ENCODE data around the gene ADGRG4.

DNA sequence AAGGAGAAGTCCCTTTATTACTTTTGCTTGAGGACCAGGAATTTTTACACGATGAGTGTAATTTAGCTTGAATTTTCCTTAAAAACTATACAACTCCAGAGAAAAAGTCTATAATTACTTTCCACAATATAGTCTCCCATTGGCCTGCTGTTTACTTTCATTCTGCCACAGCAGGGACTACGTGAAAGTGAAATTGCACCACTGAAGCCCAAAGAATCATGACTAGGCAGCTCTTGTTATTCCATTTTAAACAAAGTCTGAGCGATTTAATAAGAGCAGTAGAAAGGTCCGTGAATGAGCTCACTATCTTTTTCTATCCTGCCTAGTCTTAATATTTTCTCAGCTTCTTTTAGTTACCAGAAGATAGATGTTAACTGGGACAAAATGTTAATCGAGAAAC lies 68.6 kb downstream of the ADGRG4 start:
- TF ChIP-seq EZH2 (IDR thresholded peaks at IDR 0.05; ENCODE audit: borderline replicate concordance, low read depth, low read length, poor library complexity, severe bottlenecking), result no peak
- TF ChIP-seq, protein P1, sequence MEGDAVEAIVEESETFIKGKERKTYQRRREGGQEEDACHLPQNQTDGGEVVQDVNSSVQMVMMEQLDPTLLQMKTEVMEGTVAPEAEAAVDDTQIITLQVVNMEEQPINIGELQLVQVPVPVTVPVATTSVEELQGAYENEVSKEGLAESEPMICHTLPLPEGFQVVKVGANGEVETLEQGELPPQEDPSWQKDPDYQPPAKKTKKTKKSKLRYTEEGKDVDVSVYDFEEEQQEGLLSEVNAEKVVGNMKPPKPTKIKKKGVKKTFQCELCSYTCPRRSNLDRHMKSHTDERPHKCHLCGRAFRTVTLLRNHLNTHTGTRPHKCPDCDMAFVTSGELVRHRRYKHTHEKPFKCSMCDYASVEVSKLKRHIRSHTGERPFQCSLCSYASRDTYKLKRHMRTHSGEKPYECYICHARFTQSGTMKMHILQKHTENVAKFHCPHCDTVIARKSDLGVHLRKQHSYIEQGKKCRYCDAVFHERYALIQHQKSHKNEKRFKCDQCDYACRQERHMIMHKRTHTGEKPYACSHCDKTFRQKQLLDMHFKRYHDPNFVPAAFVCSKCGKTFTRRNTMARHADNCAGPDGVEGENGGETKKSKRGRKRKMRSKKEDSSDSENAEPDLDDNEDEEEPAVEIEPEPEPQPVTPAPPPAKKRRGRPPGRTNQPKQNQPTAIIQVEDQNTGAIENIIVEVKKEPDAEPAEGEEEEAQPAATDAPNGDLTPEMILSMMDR (conservative IDR thresholded peaks at IDR 0.05; ENCODE audit: low read depth, low read length), result no peak
